ENCODE data around the gene CHIA. TPM values are rescaled to one million over a fixed set of nuclear protein-coding genes. Genes with fewer than 3 reads are reported as not detected.

CHIA gene
- total RNA-seq, 1 experiment from 2014 or later, result not detected

DNA sequence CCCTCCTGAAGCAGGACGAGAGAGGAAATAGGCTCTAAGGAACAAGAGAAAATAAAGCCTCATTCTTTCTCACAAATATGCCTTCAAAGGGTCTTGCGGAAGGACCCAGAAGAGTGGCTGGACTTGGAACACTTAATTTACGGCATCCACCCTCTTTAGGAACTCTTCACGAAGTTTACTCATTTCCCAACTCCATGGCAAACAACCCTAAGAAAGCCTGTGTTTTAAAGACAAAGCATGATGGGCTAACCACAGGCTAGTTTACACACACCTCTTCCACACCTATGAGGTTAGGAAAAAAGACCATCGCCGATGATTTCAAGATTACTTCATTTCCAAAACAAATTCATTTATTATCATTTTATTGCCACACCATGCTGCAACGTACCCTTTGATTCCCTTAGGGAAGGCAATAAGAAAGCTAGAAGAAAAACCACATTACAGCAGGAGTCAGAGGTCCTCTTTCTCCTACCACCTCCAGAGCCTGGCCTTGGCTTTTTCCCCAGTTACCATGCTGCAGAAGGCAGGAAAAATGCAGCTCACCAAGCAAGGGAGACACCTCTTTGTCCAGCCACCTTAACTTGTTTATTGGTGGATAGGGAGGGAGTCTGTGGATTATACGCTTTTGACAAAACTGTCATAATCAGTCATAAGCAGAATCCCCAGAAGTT, 33.5 kb upstream of the CHIA start:
- Mint-ChIP-seq H3K9me3 (ENCODE audit: unreplicated experiment) (no peaks in the 10 kb centered on the region), H3K4me1 (ENCODE audit: insufficient read depth, unreplicated experiment) (no peaks in the 10 kb centered on the region), H3K27me3 (ENCODE audit: insufficient read depth, unreplicated experiment) (peaks cover 21% of the 10 kb centered on the region), H3K27ac (ENCODE audit: low read depth, unreplicated experiment) (no peak overlapping the region), H3K4me3 (ENCODE audit: unreplicated experiment) (no peak overlapping the region), H3K36me3 (ENCODE audit: insufficient read depth, unreplicated experiment) (no peaks in the 10 kb centered on the region)
- CTCF ChIA-PET, result interaction anchor here (0.6 to 1.1 kb wide), 2 partner anchors 8 to 67 kb away, joined by 3 to 6 read pairs; no protein-coding TSS in a partner anchor
- no peak for TF ChIP-seq CTCF (IDR thresholded peaks at IDR 0.05; ENCODE audit: unreplicated experiment)
- DNase-seq (ENCODE audit: unreplicated experiment), result no peak
- POLR2A ChIA-PET, result interaction anchor here (0.6 kb wide), 1 partner anchor 76 kb away, joined by 4 read pairs; no protein-coding TSS in a partner anchor
- intact Hi-C loops (cut with micrococcal nuclease), result no loop called here
- no TSS peak for BruUV-seq (replicated peaks)

- Mint-ChIP-seq H3K4me1 (ENCODE audit: insufficient read depth, unreplicated experiment) (no peaks in the 10 kb centered on the region), H3K27ac (ENCODE audit: low read depth, unreplicated experiment) (no peak overlapping the region), H3K9me3 (ENCODE audit: unreplicated experiment) (no peaks in the 10 kb centered on the region), H3K36me3 (ENCODE audit: insufficient read depth, unreplicated experiment) (no peaks in the 10 kb centered on the region), H3K4me3 (ENCODE audit: unreplicated experiment) (no peak overlapping the region), H3K27me3 (ENCODE audit: insufficient read depth, unreplicated experiment) (peaks cover 19% of the 10 kb centered on the region)
- intact Hi-C loops (cut with micrococcal nuclease), result no loop called here
- ChIA-PET POLR2A (no interaction called here), CTCF (interaction anchor here (0.5 to 0.6 kb wide), 2 partner anchors 60 to 166 kb away, joined by 3 to 4 read pairs; no protein-coding TSS in a partner anchor)
- no peak for TF ChIP-seq CTCF (IDR thresholded peaks at IDR 0.05; ENCODE audit: unreplicated experiment)
- DNase-seq (ENCODE audit: unreplicated experiment), result no peak
- BruUV-seq (replicated peaks), result no TSS peak
Observed at GRCh38 chr1:111267801-111268508, 22.7 kb upstream of the CHIA start.

DNA sequence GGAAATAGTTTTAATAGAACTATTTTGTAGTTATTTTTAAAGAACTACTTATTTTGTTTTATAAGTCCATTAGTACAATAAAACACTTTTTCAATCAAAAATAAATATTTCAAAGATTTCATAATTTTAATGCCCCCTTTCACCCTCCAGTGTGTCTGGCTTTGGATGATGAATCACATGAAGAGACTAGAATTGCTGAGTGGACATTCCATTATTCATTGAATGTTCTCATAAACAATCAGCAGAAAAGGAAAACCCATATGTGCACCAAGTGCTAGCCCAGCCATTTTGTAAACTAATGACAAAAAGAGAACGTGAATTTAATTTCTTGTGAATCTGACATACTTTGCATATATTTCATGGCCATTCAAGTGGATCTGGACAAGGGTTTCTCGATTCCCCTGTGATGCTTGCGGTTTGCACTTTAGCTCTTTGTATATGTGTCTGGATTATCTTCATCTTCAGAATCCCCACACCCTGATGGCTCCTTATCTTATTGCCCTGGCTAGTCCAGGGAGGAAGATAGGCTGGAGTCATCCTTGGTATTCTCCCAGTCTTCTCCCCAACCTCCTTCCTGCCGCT, 20.7 kb upstream of the CHIA start:
- no TSS peak for BruUV-seq (replicated peaks)
- no peak for TF ChIP-seq CTCF (IDR thresholded peaks at IDR 0.05; ENCODE audit: unreplicated experiment)
- no peak overlapping the region for H3K27ac Mint-ChIP-seq (ENCODE audit: low read depth, unreplicated experiment)
- no peaks in the 10 kb centered on the region for H3K36me3 Mint-ChIP-seq (ENCODE audit: insufficient read depth, unreplicated experiment)
- DNase-seq (ENCODE audit: unreplicated experiment), result no peak
- H3K9me3 Mint-ChIP-seq (ENCODE audit: unreplicated experiment), result no peaks in the 10 kb centered on the region
- intact Hi-C loops (cut with micrococcal nuclease), result no loop called here
- ChIA-PET CTCF (no interaction called here), POLR2A (interaction anchor here (1.0 kb wide), 1 partner anchor 35 kb away, joined by 5 read pairs; no protein-coding TSS in a partner anchor)
- peaks cover 19% of the 10 kb centered on the region for H3K27me3 Mint-ChIP-seq (ENCODE audit: insufficient read depth, unreplicated experiment)
- H3K4me3 Mint-ChIP-seq (ENCODE audit: unreplicated experiment), result no peak overlapping the region
- H3K4me1 Mint-ChIP-seq (ENCODE audit: insufficient read depth, unreplicated experiment), result peaks cover 6% of the 10 kb centered on the region
